GM12878 (cell line): Measurements from ENCODE around the gene C4orf36. TPM values are rescaled to one million over a fixed set of nuclear protein-coding genes. Genes with fewer than 3 reads are reported as not detected.

Experiments used
- ATAC-seq: fragments of 200-7000 bp; cut with Tn5 transposase; 3 replicates; pipeline ENCODE4 v1.9.1; 2020; ENCODE audit warnings: mild to moderate bottlenecking, moderate library complexity
- BruUV-seq: library from RNA; stranded (reverse); fragments of 400-500 nt; replicated peaks from 2 replicates; lab custom pipeline; 2021; lab: Mats Ljungman, UMichigan
- CTCF ChIA-PET: fragments of 300-600 bp; sonication (Branson Sonifier 250); formaldehyde crosslinking; extraction: SDS; loops from one replicate; lab custom pipeline; 2021; ENCODE audit warnings: inconsistent platforms; lab: Yijun Ruan, JAX
- POLR2A ChIA-PET: fragments of 350-600 bp; formaldehyde crosslinking; extraction: SDS; loops from one replicate; lab custom pipeline; 2021; ENCODE audit warnings: inconsistent platforms; lab: Charles Lee
- RAD21 ChIA-PET: fragments of 300-600 bp; sonication (Branson Sonifier 250); formaldehyde crosslinking; loops from one replicate; lab custom pipeline; 2023; ENCODE audit warnings: antibody characterized with exemption; ENCODE audit not compliant: unreplicated experiment; lab: Charles Lee
- SMC1A ChIA-PET: fragments of 300-600 bp; sonication (Branson Sonifier 250); formaldehyde crosslinking; loops from one replicate; lab custom pipeline; 2023; ENCODE audit not compliant: unreplicated experiment, uncharacterized antibody; lab: Charles Lee
- DNase-seq: peaks from one replicate; pipeline ENCODE4 v3.0.0-alpha.2; 2011; ENCODE audit warnings: low read depth, low spot score
- FAIRE-seq: peaks from 3 replicates; lab custom pipeline; 2011; peaks lifted over from hg19 to GRCh38; lab: Jason Lieb, UNC
- H2AFZ ChIP-seq: 2 replicates; pipeline ENCODE4 v1.6.0; 2011; ENCODE audit warnings: low read depth, low read length, control low read depth; ENCODE audit not compliant: control insufficient read depth
- H3K27ac ChIP-seq: 2 replicates; pipeline ENCODE4 v1.5.1; 2011; ENCODE audit warnings: control low read depth; ENCODE audit not compliant: control insufficient read depth, insufficient read depth
- H3K27me3 ChIP-seq, 2 experiments: replicated peaks in 1 of 2; 2 replicates each; pipeline versions ENCODE4 v1.6.0 to v1.6.1; 2011; ENCODE audit warnings: low read length in 1 of 2; ENCODE audit not compliant: control insufficient read depth in 2 of 2, insufficient read depth in 2 of 2
- H3K36me3 ChIP-seq, 2 experiments: 2 replicates each; pipeline ENCODE4 v1.5.1; 2011; ENCODE audit warnings: low read length in 1 of 2; ENCODE audit not compliant: control insufficient read depth in 2 of 2, insufficient read depth in 2 of 2
- H3K4me1 ChIP-seq: 2 replicates; pipeline ENCODE4 v1.6.1; 2011; ENCODE audit warnings: mild to moderate bottlenecking, low read length, moderate library complexity, mixed read lengths; ENCODE audit not compliant: control insufficient read depth, insufficient read depth
- H3K4me2 ChIP-seq: 2 replicates; pipeline ENCODE4 v1.6.0; 2011; ENCODE audit warnings: control low read depth; ENCODE audit not compliant: control insufficient read depth, insufficient read depth
- H3K4me3 ChIP-seq: fragments of 200-600 bp; sonication (generic); 2 replicates; pipeline ENCODE4 v1.5.1; 2016
- H3K79me2 ChIP-seq: 2 replicates; pipeline ENCODE4 v1.6.0; 2011; ENCODE audit warnings: low read length; ENCODE audit not compliant: control insufficient read depth, insufficient read depth
- H3K9ac ChIP-seq: 2 replicates; pipeline ENCODE4 v1.8.0; 2011; ENCODE audit warnings: low read length, control low read depth, mixed read lengths; ENCODE audit not compliant: control insufficient read depth, insufficient read depth
- H3K9me3 ChIP-seq: replicated peaks from 3 replicates; pipeline ENCODE4 v1.5.1; 2011; ENCODE audit warnings: mild to moderate bottlenecking, low read length; ENCODE audit not compliant: control insufficient read depth, insufficient read depth
- H4K20me1 ChIP-seq: 2 replicates; pipeline ENCODE4 v1.6.0; 2011; ENCODE audit not compliant: control insufficient read depth, insufficient read depth
- FOS ChIP-seq: IDR thresholded peaks from 3 replicates; pipeline ENCODE4 v1.6.1; 2011; ENCODE audit warnings: borderline replicate concordance; ENCODE audit not compliant: insufficient read length; ENCODE audit errors: extremely low read depth
- MXI1 ChIP-seq: fragments of 150-350 bp; IDR thresholded peaks from 2 replicates; pipeline ENCODE4 v1.6.1; 2011; ENCODE audit warnings: low read depth, mild to moderate bottlenecking, inconsistent platforms, low read length, improper control_type of control experiment
- NRF1 ChIP-seq: conservative IDR thresholded peaks from 2 replicates; pipeline ENCODE4 v1.6.1; 2011; ENCODE audit warnings: mild to moderate bottlenecking, low read depth, low read length, improper control_type of control experiment
- RELA ChIP-seq: fragments of 450-650 bp; IDR thresholded peaks from 2 replicates; pipeline ENCODE4 v1.8.0; 2014; ENCODE audit warnings: borderline replicate concordance; ENCODE audit not compliant: partially characterized antibody
- SIX5 ChIP-seq: IDR thresholded peaks from 2 replicates; pipeline ENCODE4 v1.6.1; 2011; ENCODE audit warnings: mild to moderate bottlenecking, low read depth, low read length, moderate library complexity; ENCODE audit not compliant: severe bottlenecking
- SMC3 ChIP-seq: IDR thresholded peaks from 2 replicates; pipeline ENCODE4 v1.6.1; 2011; ENCODE audit warnings: low read length, improper control_type of control experiment, borderline replicate concordance
- YBX1 ChIP-seq: fragments of 450-650 bp; IDR thresholded peaks from 2 replicates; pipeline ENCODE4 v1.6.1; 2016; ENCODE audit warnings: antibody characterized with exemption
- ZBTB33 ChIP-seq: fragments of 450-650 bp; IDR thresholded peaks from 2 replicates; pipeline ENCODE4 v1.6.1; 2017; ENCODE audit warnings: mild to moderate bottlenecking
- ZBTB40 ChIP-seq: fragments of 450-650 bp; IDR thresholded peaks from 2 replicates; pipeline ENCODE4 v1.6.1; 2016; ENCODE audit warnings: mild to moderate bottlenecking, moderate library complexity, borderline replicate concordance
- ZNF592 ChIP-seq: fragments of 450-650 bp; IDR thresholded peaks from 2 replicates; pipeline ENCODE4 v1.6.1; 2017; ENCODE audit warnings: mild to moderate bottlenecking, moderate library complexity
- WGBS: methylation state at CpG from one replicate; pipeline ENCODE4 v1.1.6; 2016; ENCODE audit warnings: low lambda C conversion rate; ENCODE audit not compliant: insufficient replicate concordance, insufficient coverage; ENCODE audit errors: missing lambda C conversion rate; 5-methylcytosine and 5-hydroxymethylcytosine counted together
- in situ Hi-C: fragments of 300-500 bp; cut with MboI; formaldehyde crosslinking; loops from 9 replicates; pipeline ENCODE4 v1.14.3; 2018; ENCODE audit warnings: mixed read lengths
- intact Hi-C: fragments of 100-400 bp; cut with micrococcal nuclease; formaldehyde crosslinking; loops from one replicate; pipeline ENCODE4 v1.14.2; 2022; ENCODE audit not compliant: unreplicated experiment
- polyA plus RNA-seq, 11 experiments: library from polyadenylated mRNA; depleted of rRNA in 4 of 11; unstranded in 6 of 11; stranded (reverse) in 5 of 11; fragments of >200 nt; fragmentation: Nextera tagmentation in 4 of 11; fragmentation: Illumina TruSeq in 1 of 11; extraction: Ambion mirVana in 4 of 11; extraction: Trizol in 1 of 11; gene quantifications; 1 replicate in 1 of 11; 2 replicates in 10 of 11; pipeline versions ENCODE4 v1.2.1 to v1.2.3, GENCODE V29; 2011 to 2016; ENCODE audit warnings: inconsistent platforms in 2 of 11, missing spikeins in 2 of 11, low read depth in 1 of 11
- total RNA-seq, 4 experiments: library from RNA; depleted of rRNA in 3 of 4; stranded (reverse); fragments of >200 nt in 3 of 4; fragmentation: Illumina TruSeq in 1 of 4; extraction: Trizol in 1 of 4; gene quantifications; 2 replicates each; pipeline versions ENCODE4 v1.2.1 to v1.2.3, GENCODE V29; 2013 to 2021

Gene C4orf36
- total and polyA plus RNA-seq, 10 of the 15 experiments (the other 5 are each of a cell fraction or from before 2014, with no cell fraction given), result 0.35 to 2.7 (median 1.3) TPM; not detected in 2

GRCh38 chr4:86896596-86896995 is 4.4 kb upstream of the C4orf36 start:
- in situ Hi-C loops, result loop anchor here (5.0 kb wide), 1 partner anchor 399 kb away; no protein-coding TSS in a partner anchor
- 70% methylated on average over 4 of the region's 4 CpGs for WGBS
- CTCF ChIA-PET, result interaction anchor here (0.7 to 11.3 kb wide), 4 partner anchors 339 to 630 kb away, joined by 3 to 207 read pairs (median 12); no protein-coding TSS in a partner anchor

More at GRCh38 chr4:86896596-86896995, 4.4 kb upstream of the C4orf36 start:
- ATAC-seq (no peak), FAIRE-seq (no peak), DNase-seq (no peak)
- no peaks in the 10 kb centered on the region for H3K79me2 ChIP-seq
- BruUV-seq, result no TSS peak
- H3K4me2 ChIP-seq, result no peak overlapping the region
- no peak overlapping the region for H2AFZ ChIP-seq
- H3K27me3 ChIP-seq, result no peaks in the 10 kb centered on the region
- H3K9ac ChIP-seq, result no peak overlapping the region
- no peaks in the 10 kb centered on the region for H4K20me1 ChIP-seq
- SMC1A ChIA-PET, result interaction anchor here (1.4 to 6.1 kb wide), 2 partner anchors 397 to 401 kb away, joined by 18 to 75 read pairs; no protein-coding TSS in a partner anchor
- intact Hi-C loops, result loop anchor here (10.0 kb wide), 1 partner anchor 852 kb away; no protein-coding TSS in a partner anchor
- no peak overlapping the region for H3K4me3 ChIP-seq
- TF ChIP-seq ZBTB33 (no peak), SIX5 (no peak), RELA (no peak), FOS (no peak), ZBTB40 (no peak), YBX1 (no peak), SMC3 (no peak), MXI1 (no peak), ZNF592 (no peak), NRF1 (no peak)
- no peaks in the 10 kb centered on the region for H3K36me3 ChIP-seq
- H3K9me3 ChIP-seq, result no peaks in the 10 kb centered on the region
- RAD21 ChIA-PET, result interaction anchor here (1.4 to 2.0 kb wide), 4 partner anchors 254 to 400 kb away, joined by 4 to 17 read pairs (median 12); no protein-coding TSS in a partner anchor
- H3K4me1 ChIP-seq, result no peaks in the 10 kb centered on the region
- POLR2A ChIA-PET, result interaction anchor here (0.7 kb wide), 1 partner anchor 149 kb away, joined by 3 read pairs; no protein-coding TSS in a partner anchor
- H3K27ac ChIP-seq, result no peak overlapping the region
